DND-41 (cell line): ENCODE measurements around the gene TMEM39A.
A peak's percentile ranks its signal among the peaks of the same experiment; 100 is the strongest.

Experiments used
- ATAC-seq: fragments of 200-7000 bp; cut with Tn5 transposase; 3 replicates; pipeline ENCODE4 v1.9.1; 2021; ENCODE audit warnings: low read depth; ENCODE audit not compliant: insufficient read depth
- DNase-seq: peaks from one replicate; pipeline ENCODE4 v3.0.0-alpha.2; 2020
- H2AFZ ChIP-seq: 2 replicates; pipeline ENCODE4 v1.6.0; 2012; ENCODE audit warnings: low read depth, low read length
- H3K27ac ChIP-seq: 2 replicates; pipeline ENCODE4 v1.5.1; 2012; ENCODE audit warnings: low read length, inconsistent platforms
- H3K27me3 ChIP-seq: fragments of 200-600 bp; sonication (generic); 2 replicates; pipeline ENCODE4 v1.6.0; 2012; ENCODE audit warnings: low read length, mild to moderate bottlenecking, inconsistent platforms; ENCODE audit not compliant: insufficient read depth, poor library complexity
- H3K36me3 ChIP-seq: 2 replicates; pipeline ENCODE4 v1.5.1; 2012; ENCODE audit warnings: low read length, inconsistent platforms; ENCODE audit not compliant: insufficient read depth
- H3K4me1 ChIP-seq: 2 replicates; pipeline ENCODE4 v1.5.1; 2012; ENCODE audit warnings: mild to moderate bottlenecking, low read length; ENCODE audit not compliant: insufficient read depth
- H3K4me2 ChIP-seq: 2 replicates; pipeline ENCODE4 v1.6.0; 2012; ENCODE audit warnings: mild to moderate bottlenecking, moderate library complexity, low read length, inconsistent platforms; ENCODE audit not compliant: insufficient read depth
- H3K4me3 ChIP-seq, 2 experiments: fragments of 200-600 bp in 1 of 2; shearing (Covaris generic) in 1 of 2; 2 replicates each; pipeline ENCODE4 v1.5.1; 2012 to 2016; ENCODE audit warnings: inconsistent platforms in 2 of 2, low read length in 2 of 2, mild to moderate bottlenecking in 2 of 2, low read depth in 1 of 2, moderate library complexity in 1 of 2
- H3K79me2 ChIP-seq: 2 replicates; pipeline ENCODE4 v1.6.0; 2012; ENCODE audit warnings: low read length, inconsistent platforms; ENCODE audit not compliant: insufficient read depth
- H3K9ac ChIP-seq: 2 replicates; pipeline ENCODE4 v1.6.0; 2012; ENCODE audit warnings: low read depth, mild to moderate bottlenecking, inconsistent platforms, low read length, moderate library complexity
- H3K9me3 ChIP-seq: 2 replicates; pipeline ENCODE4 v1.5.1; 2012; ENCODE audit warnings: low read length, moderate library complexity, mild to moderate bottlenecking, inconsistent platforms; ENCODE audit not compliant: insufficient read depth, severe bottlenecking
- H4K20me1 ChIP-seq: 2 replicates; pipeline ENCODE4 v1.6.0; 2012; ENCODE audit warnings: low read length; ENCODE audit not compliant: insufficient read depth
- CTCF ChIP-seq: IDR thresholded peaks from 2 replicates; pipeline ENCODE4 v1.5.1; 2012; ENCODE audit warnings: borderline replicate concordance, low read length, moderate library complexity, mild to moderate bottlenecking; ENCODE audit not compliant: poor library complexity, severe bottlenecking; ENCODE audit errors: extremely low read depth
- EZH2 ChIP-seq: IDR thresholded peaks from 3 replicates; pipeline ENCODE4 v1.6.1; 2012; ENCODE audit warnings: borderline replicate concordance, low read depth, mild to moderate bottlenecking, moderate library complexity, low read length, inconsistent platforms; ENCODE audit not compliant: severe bottlenecking

The TMEM39A gene

GRCh38 chr3:119463171-119464169 lies at the start of gene TMEM39A:
TSS of gene TMEM39A (minus strand) at chr3:119463615. CDS start at chr3:119462074, 1,541 bp downstream.
- ATAC-seq (peak; percentile 89), DNase-seq (peak; percentile 97)
- H3K36me3 ChIP-seq = peaks cover 33% of the 10 kb centered on the region; the same call in 1 of the 2 replicates
- H2AFZ ChIP-seq = peak within 1 kb of the TSS; percentile 78
- H3K4me3 ChIP-seq = peak within 1 kb of the TSS; percentile 71 to 88
- H4K20me1 ChIP-seq = no peaks in the 10 kb centered on the region
- no peaks in the 10 kb centered on the region for H3K27me3 ChIP-seq
- peak within 1 kb of the TSS; percentile 68 for H3K9ac ChIP-seq
- TF ChIP-seq CTCF = no peak
- no peak for TF ChIP-seq EZH2
- H3K4me1 ChIP-seq = peaks cover 45% of the 10 kb centered on the region
- H3K27ac ChIP-seq = peak within 1 kb of the TSS; percentile 78
- peaks cover 48% of the 10 kb centered on the region for H3K79me2 ChIP-seq
- H3K9me3 ChIP-seq = no peaks in the 10 kb centered on the region
- peak within 1 kb of the TSS; percentile 66 for H3K4me2 ChIP-seq

- Histone ChIP-seq H3K27ac (no peak overlapping the region), H2AFZ (no peak overlapping the region), H4K20me1 (no peaks in the 10 kb centered on the region), H3K4me3 (no peak overlapping the region), H3K9ac (no peak overlapping the region), H3K4me1 (no peaks in the 10 kb centered on the region), H3K36me3 (peaks cover 66% of the 10 kb centered on the region), H3K79me2 (no peaks in the 10 kb centered on the region), H3K27me3 (no peaks in the 10 kb centered on the region), H3K9me3 (no peaks in the 10 kb centered on the region), H3K4me2 (no peak overlapping the region)
- TF ChIP-seq EZH2 = no peak
- TF ChIP-seq CTCF = no peak
- DNase-seq (no peak), ATAC-seq (no peak)
Observed at GRCh38 chr3:119510690-119511089, 47.3 kb upstream of the TMEM39A start.

- Histone ChIP-seq H3K27me3 (no peaks in the 10 kb centered on the region), H3K9ac (no peak overlapping the region), H3K4me2 (no peak overlapping the region), H3K79me2 (peaks cover 2% of the 10 kb centered on the region; the same call in 1 of the 2 replicates), H3K36me3 (peaks cover 64% of the 10 kb centered on the region), H4K20me1 (no peaks in the 10 kb centered on the region), H3K4me1 (no peaks in the 10 kb centered on the region), H2AFZ (no peak overlapping the region), H3K4me3 (no peak overlapping the region), H3K9me3 (no peaks in the 10 kb centered on the region), H3K27ac (no peak overlapping the region)
- TF ChIP-seq CTCF = no peak
- no peak for TF ChIP-seq EZH2
- DNase-seq (no peak), ATAC-seq (0 out of 3 replicates have a peak, but pooled peaks have one; percentile 47)
Observed at GRCh38 chr3:119508172-119508845, 44.9 kb upstream of the TMEM39A start.
